ENCODE measurements around the gene TNIK.

GRCh38 chr3:171116824-171117395 is 343.3 kb downstream of the TNIK start:
- TF ChIP-seq CTCF (conservative IDR thresholded peaks at IDR 0.05; ENCODE audit: low read length) (no peak), EZH2phosphoT487 (IDR thresholded peaks at IDR 0.05; ENCODE audit: borderline replicate concordance) (no peak)

Data from Loucy (cell line).